Endothelial cell of umbilical vein (primary cell): Measurements from ENCODE around the gene TRIM61.

ENCODE experiments used
- EZH2 ChIP-seq: IDR thresholded peaks from 2 replicates; pipeline ENCODE4 v1.6.1; 2012; ENCODE audit warnings: borderline replicate concordance, low read depth, mild to moderate bottlenecking, moderate library complexity, low read length, inconsistent platforms; ENCODE audit not compliant: severe bottlenecking
- FOS ChIP-seq: IDR thresholded peaks from 2 replicates; pipeline ENCODE4 v1.6.1; 2011; ENCODE audit warnings: mild to moderate bottlenecking, low read length, moderate library complexity, borderline replicate concordance; ENCODE audit not compliant: insufficient read depth
- MAX ChIP-seq: IDR thresholded peaks from 2 replicates; pipeline ENCODE4 v1.6.1; 2011; ENCODE audit not compliant: insufficient read depth, insufficient read length
- POLR2A ChIP-seq: IDR thresholded peaks from 2 replicates; pipeline ENCODE4 v1.6.1; 2012; ENCODE audit warnings: low read depth, mild to moderate bottlenecking, control low read depth, low read length
- POLR2AphosphoS5 ChIP-seq: IDR thresholded peaks from 2 replicates; pipeline ENCODE4 v1.6.1; 2012; ENCODE audit warnings: low read depth, mild to moderate bottlenecking, control low read depth, low read length, moderate library complexity; ENCODE audit not compliant: insufficient read depth
- TF ChIP-seq, protein P1 (sequence below), 2 donors: IDR thresholded peaks; 1 replicate in 1 of 2; 2 replicates in 1 of 2; pipeline ENCODE4 v1.5.1; 2011; ENCODE audit warnings: low read length in 2 of 2, mild to moderate bottlenecking in 2 of 2, moderate library complexity in 2 of 2, control low read depth in 1 of 2, inconsistent platforms in 1 of 2, low read depth in 1 of 2; ENCODE audit not compliant: insufficient read depth in 1 of 2; ENCODE audit errors: extremely low read depth in 1 of 2

DNA sequence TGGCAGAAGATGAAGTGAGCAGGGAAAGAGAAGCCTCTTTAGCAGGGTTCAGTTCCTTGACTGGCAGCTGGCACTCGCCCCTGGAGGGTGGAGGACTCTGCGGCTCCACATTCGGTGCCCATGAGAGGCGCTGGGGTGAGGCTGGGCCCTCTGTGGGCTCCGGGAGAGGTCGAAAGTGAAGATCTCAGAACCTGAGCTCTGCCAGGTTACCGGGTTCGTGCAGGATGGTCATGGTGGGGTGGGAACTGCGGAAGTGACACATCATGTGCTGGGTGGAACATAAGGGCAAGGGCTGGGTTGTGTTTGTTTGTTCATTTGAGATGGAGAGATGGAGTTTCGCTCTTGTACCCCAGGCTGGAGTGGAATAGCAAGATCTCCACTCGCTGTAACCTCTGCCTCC, 44.2 kb downstream of the TRIM61 start:
- TF ChIP-seq, protein P1, sequence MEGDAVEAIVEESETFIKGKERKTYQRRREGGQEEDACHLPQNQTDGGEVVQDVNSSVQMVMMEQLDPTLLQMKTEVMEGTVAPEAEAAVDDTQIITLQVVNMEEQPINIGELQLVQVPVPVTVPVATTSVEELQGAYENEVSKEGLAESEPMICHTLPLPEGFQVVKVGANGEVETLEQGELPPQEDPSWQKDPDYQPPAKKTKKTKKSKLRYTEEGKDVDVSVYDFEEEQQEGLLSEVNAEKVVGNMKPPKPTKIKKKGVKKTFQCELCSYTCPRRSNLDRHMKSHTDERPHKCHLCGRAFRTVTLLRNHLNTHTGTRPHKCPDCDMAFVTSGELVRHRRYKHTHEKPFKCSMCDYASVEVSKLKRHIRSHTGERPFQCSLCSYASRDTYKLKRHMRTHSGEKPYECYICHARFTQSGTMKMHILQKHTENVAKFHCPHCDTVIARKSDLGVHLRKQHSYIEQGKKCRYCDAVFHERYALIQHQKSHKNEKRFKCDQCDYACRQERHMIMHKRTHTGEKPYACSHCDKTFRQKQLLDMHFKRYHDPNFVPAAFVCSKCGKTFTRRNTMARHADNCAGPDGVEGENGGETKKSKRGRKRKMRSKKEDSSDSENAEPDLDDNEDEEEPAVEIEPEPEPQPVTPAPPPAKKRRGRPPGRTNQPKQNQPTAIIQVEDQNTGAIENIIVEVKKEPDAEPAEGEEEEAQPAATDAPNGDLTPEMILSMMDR (IDR thresholded peaks at IDR 0.05; ENCODE audit: extremely low read depth in 1 of 2, insufficient read depth in 1 of 2, low read depth in 1 of 2, low read length in 2 of 2): no peak
- no peak for TF ChIP-seq EZH2
- no peak for TF ChIP-seq POLR2A
- TF ChIP-seq POLR2AphosphoS5: no peak
- no peak for TF ChIP-seq MAX
- TF ChIP-seq FOS: no peak
